ENCODE results near the gene WDR81.

DNA sequence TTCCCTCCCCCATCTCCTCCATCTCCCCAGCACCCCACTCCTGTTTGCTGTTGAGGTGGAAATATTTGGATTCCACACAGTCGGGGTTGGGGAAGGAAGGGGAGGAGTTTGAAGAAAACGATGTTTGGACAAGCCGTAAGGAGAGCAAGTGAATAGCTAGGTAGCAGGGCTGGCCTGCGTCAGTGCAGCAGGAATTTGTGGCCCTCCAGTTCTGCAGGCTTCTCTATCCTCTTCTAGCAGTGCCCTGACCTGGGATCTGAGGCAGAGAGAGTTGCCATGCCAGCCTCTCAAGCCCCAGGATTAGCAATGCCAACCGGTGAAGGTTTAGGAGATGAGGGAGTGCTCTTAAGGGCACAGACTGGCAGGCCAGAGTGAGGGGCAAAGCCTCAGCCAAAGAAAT lies 26.8 kb upstream of the WDR81 start:
- TF ChIP-seq CTCF (tag by site-specific recombination; IDR thresholded peaks at IDR 0.05) (no peak), GLIS1 (tag by site-specific recombination; IDR thresholded peaks at IDR 0.05) (no peak), ZNF24 (tag by site-specific recombination; IDR thresholded peaks at IDR 0.05) (no peak)
- TF ChIP-seq, protein P1, sequence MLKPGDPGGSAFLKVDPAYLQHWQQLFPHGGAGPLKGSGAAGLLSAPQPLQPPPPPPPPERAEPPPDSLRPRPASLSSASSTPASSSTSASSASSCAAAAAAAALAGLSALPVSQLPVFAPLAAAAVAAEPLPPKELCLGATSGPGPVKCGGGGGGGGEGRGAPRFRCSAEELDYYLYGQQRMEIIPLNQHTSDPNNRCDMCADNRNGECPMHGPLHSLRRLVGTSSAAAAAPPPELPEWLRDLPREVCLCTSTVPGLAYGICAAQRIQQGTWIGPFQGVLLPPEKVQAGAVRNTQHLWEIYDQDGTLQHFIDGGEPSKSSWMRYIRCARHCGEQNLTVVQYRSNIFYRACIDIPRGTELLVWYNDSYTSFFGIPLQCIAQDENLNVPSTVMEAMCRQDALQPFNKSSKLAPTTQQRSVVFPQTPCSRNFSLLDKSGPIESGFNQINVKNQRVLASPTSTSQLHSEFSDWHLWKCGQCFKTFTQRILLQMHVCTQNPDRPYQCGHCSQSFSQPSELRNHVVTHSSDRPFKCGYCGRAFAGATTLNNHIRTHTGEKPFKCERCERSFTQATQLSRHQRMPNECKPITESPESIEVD (tag by site-specific recombination; IDR thresholded peaks at IDR 0.05) = no peak

Data from HEK293 (cell line).